GM12878 (cell line): ENCODE measurements around the gene PDGFB. TPM values are rescaled to one million over a fixed set of nuclear protein-coding genes. Genes with fewer than 3 reads are reported as not detected.
A peak's percentile ranks its signal among the peaks of the same experiment; 100 is the strongest.

Experiments used
- BHLHE40 ChIP-seq, 2 experiments: fragments of 450-650 bp in 1 of 2; IDR thresholded peaks; 2 replicates each; pipeline ENCODE4 v1.6.1; 2011 to 2017; ENCODE audit warnings: low read depth in 2 of 2, borderline replicate concordance in 1 of 2, improper control_type of control experiment in 1 of 2, low read length in 1 of 2, mild to moderate bottlenecking in 1 of 2
- HSF1 ChIP-seq: fragments of 150-350 bp; IDR thresholded peaks from 2 replicates; pipeline ENCODE4 v1.6.1; 2014; ENCODE audit warnings: mild to moderate bottlenecking, low read depth, low read length
- IKZF1 ChIP-seq: fragments of 450-650 bp; conservative IDR thresholded peaks from 2 replicates; pipeline ENCODE4 v1.6.1; 2017; ENCODE audit warnings: antibody characterized with exemption, mild to moderate bottlenecking
- KLF5 ChIP-seq: fragments of 450-650 bp; IDR thresholded peaks from 2 replicates; pipeline ENCODE4 v1.6.1; 2014; ENCODE audit warnings: mild to moderate bottlenecking; ENCODE audit not compliant: partially characterized antibody
- MTA3 ChIP-seq: IDR thresholded peaks from 2 replicates; pipeline ENCODE4 v1.6.1; 2012; ENCODE audit warnings: low read length, inconsistent platforms, borderline replicate concordance
- NBN ChIP-seq: fragments of 450-650 bp; IDR thresholded peaks from 2 replicates; pipeline ENCODE4 v1.6.1; 2016
- PAX5 ChIP-seq: IDR thresholded peaks from 2 replicates; pipeline ENCODE4 v1.6.1; 2011; ENCODE audit warnings: low read depth, low read length, borderline replicate concordance
- POLR2A ChIP-seq: IDR thresholded peaks from 2 replicates; pipeline ENCODE4 v1.6.1; 2011; ENCODE audit warnings: low read depth, mild to moderate bottlenecking, low read length
- RUNX3 ChIP-seq: IDR thresholded peaks from 2 replicates; pipeline ENCODE4 v1.6.1; 2012; ENCODE audit warnings: low read length, inconsistent platforms
- SMAD5 ChIP-seq: IDR thresholded peaks from 2 replicates; pipeline ENCODE4 v1.6.1; 2016; ENCODE audit warnings: antibody characterized with exemption, low read depth
- SMARCA5 ChIP-seq: fragments of 450-650 bp; IDR thresholded peaks from 2 replicates; pipeline ENCODE4 v1.6.1; 2017; ENCODE audit warnings: mild to moderate bottlenecking
- SPI1 ChIP-seq: IDR thresholded peaks from 2 replicates; pipeline ENCODE4 v1.6.1; 2011; ENCODE audit warnings: low read depth, mild to moderate bottlenecking, low read length, moderate library complexity, borderline replicate concordance; ENCODE audit not compliant: insufficient read depth
- STAT1 ChIP-seq: fragments of 450-650 bp; conservative IDR thresholded peaks from 2 replicates; pipeline ENCODE4 v1.6.1; 2014; ENCODE audit warnings: antibody characterized with exemption, mild to moderate bottlenecking
- SUPT20H ChIP-seq: IDR thresholded peaks from 2 replicates; pipeline ENCODE4 v1.6.1; 2011; ENCODE audit warnings: low read depth, mild to moderate bottlenecking, low read length, moderate library complexity, borderline replicate concordance; ENCODE audit not compliant: control insufficient read depth
- USF1 ChIP-seq: IDR thresholded peaks from 2 replicates; pipeline ENCODE4 v1.6.1; 2011; ENCODE audit warnings: borderline replicate concordance, low read depth, mild to moderate bottlenecking, moderate library complexity, mixed read lengths, low read length; ENCODE audit not compliant: insufficient read depth; ENCODE audit errors: extremely low read length
- WRNIP1 ChIP-seq: IDR thresholded peaks from 2 replicates; pipeline ENCODE4 v1.6.1; 2011; ENCODE audit warnings: low read depth, low read length, improper control_type of control experiment, borderline replicate concordance
- ZBTB11 ChIP-seq: fragments of 450-650 bp; formaldehyde crosslinking; IDR thresholded peaks from 2 replicates; pipeline ENCODE4 v1.5.0; 2022; ENCODE audit warnings: mild to moderate bottlenecking, missing genetic modification characterization
- ZNF217 ChIP-seq: fragments of 450-650 bp; IDR thresholded peaks from 2 replicates; pipeline ENCODE4 v1.6.1; 2017; ENCODE audit warnings: antibody characterized with exemption, mild to moderate bottlenecking
- polyA plus RNA-seq, 11 experiments: library from polyadenylated mRNA; depleted of rRNA in 4 of 11; unstranded in 6 of 11; stranded (reverse) in 5 of 11; fragments of >200 nt; fragmentation: Nextera tagmentation in 4 of 11; fragmentation: Illumina TruSeq in 1 of 11; extraction: Ambion mirVana in 4 of 11; extraction: Trizol in 1 of 11; gene quantifications; 1 replicate in 1 of 11; 2 replicates in 10 of 11; pipeline versions ENCODE4 v1.2.1 to v1.2.3, GENCODE V29; 2011 to 2016; ENCODE audit warnings: inconsistent platforms in 2 of 11, missing spikeins in 2 of 11, low read depth in 1 of 11
- total RNA-seq, 4 experiments: library from RNA; depleted of rRNA in 3 of 4; stranded (reverse); fragments of >200 nt in 3 of 4; fragmentation: Illumina TruSeq in 1 of 4; extraction: Trizol in 1 of 4; gene quantifications; 2 replicates each; pipeline versions ENCODE4 v1.2.1 to v1.2.3, GENCODE V29; 2013 to 2021

The PDGFB gene
- total and polyA plus RNA-seq, 10 of the 15 experiments (the other 5 are each of a cell fraction or from before 2014, with no cell fraction given) = 0.13 to 1.1 (median 0.56) TPM; not detected in 1

- peak; percentile 32; the same call in 1 of the 2 replicates for TF ChIP-seq RUNX3
- no peak for TF ChIP-seq HSF1
- no peak for TF ChIP-seq SMAD5
- no peak for TF ChIP-seq KLF5
- TF ChIP-seq IKZF1 = no peak
- TF ChIP-seq WRNIP1 = no peak
- peak; percentile 87; the same call in 1 of the 2 replicates for TF ChIP-seq SMARCA5
- no peak for TF ChIP-seq POLR2A
- no peak for TF ChIP-seq STAT1
- no peak for TF ChIP-seq MTA3
- TF ChIP-seq BHLHE40 (IDR thresholded peaks at IDR 0.05; ENCODE audit: borderline replicate concordance in 1 of 2, low read depth in 2 of 2, low read length in 1 of 2) = no peak
- TF ChIP-seq USF1 = no peak
- peak; percentile 78 for TF ChIP-seq SPI1
- TF ChIP-seq NBN = 0 out of 2 replicates have a peak, but pooled peaks have one; percentile 23
- no peak for TF ChIP-seq ZBTB11 (CRISPR knock-in tag)
- no peak for TF ChIP-seq SUPT20H
- peak; percentile 39; the same call in 1 of the 2 replicates for TF ChIP-seq PAX5
- no peak for TF ChIP-seq ZNF217
- TF ChIP-seq, all 136 proteins: peak for 7
Measured at GRCh38 chr22:39264349-39265038, 19.7 kb upstream of the PDGFB start (continued).
